ENCODE results near the gene PRKD2. TPM values are rescaled to one million over a fixed set of nuclear protein-coding genes. Genes with fewer than 3 reads are reported as not detected.
A peak's percentile ranks its signal among the peaks of the same experiment; 100 is the strongest.

PRKD2 gene
- total RNA-seq, 5 donors from 2014 or later (not counting 1 experiment from before 2014, with no cell fraction given), result 121 to 145 (median 138) TPM

- DNase-seq (no peak), ATAC-seq (replicated peaks in 1 of 4) (peak in 1 of 4 experiments; percentile 7)
- Histone ChIP-seq H3K36me3 (ENCODE audit: control insufficient read depth in 2 of 2, extremely low read depth in 1 of 2, insufficient read depth in 1 of 2, low read length in 1 of 2) (no peaks in the 10 kb centered on the region), H3K27ac (ENCODE audit: low read length) (no peak overlapping the region), H3K9me3 (peaks cover 3% of the 10 kb centered on the region), H3K4me3 (ENCODE audit: control insufficient read depth in 1 of 2, extremely low read depth in 1 of 2, low read length in 1 of 2) (peak overlapping the region in 1 of 2 donors; percentile 15), H3K27me3 (replicated peaks in 1 of 2; ENCODE audit: control insufficient read depth in 2 of 2, extremely low read depth in 1 of 2, insufficient read depth in 2 of 2, low read length in 1 of 2) (peaks cover 11 to 63% of the 10 kb centered on the region in 2 experiments), H3K4me1 (ENCODE audit: control insufficient read depth in 1 of 2, extremely low read depth in 1 of 2, insufficient read depth in 2 of 2, low read length in 2 of 2) (peaks cover 2 to 10% of the 10 kb centered on the region in 2 experiments)
- Mint-ChIP-seq H3K27ac (no peak overlapping the region), H3K4me3 (peak overlapping the region in 1 of 3 donors; percentile 56), H3K27me3 (peaks cover 21 to 49% of the 10 kb centered on the region in 2 donors), H3K9me3 (no peaks in the 10 kb centered on the region), H3K4me1 (peaks cover 6 to 13% (median 10%) of the 10 kb centered on the region in 3 donors), H3K36me3 (no peaks in the 10 kb centered on the region)
- POLR2A ChIA-PET, result no interaction called here
- CTCF ChIA-PET, result no interaction called here
- WGBS (ENCODE audit: insufficient coverage), result 29% methylated on average over 114 of the region's 144 CpGs
Observed at GRCh38 chr19:46648961-46649960, 67.7 kb downstream of the PRKD2 start.

GRCh38 chr19:46648060-46648960, 68.6 kb downstream of the PRKD2 start:
- Histone ChIP-seq H3K27ac (ENCODE audit: low read length) (no peak overlapping the region), H3K27me3 (replicated peaks in 1 of 2; ENCODE audit: control insufficient read depth in 2 of 2, extremely low read depth in 1 of 2, insufficient read depth in 2 of 2, low read length in 1 of 2) (peaks cover 11 to 56% of the 10 kb centered on the region in 2 experiments), H3K9me3 (peaks cover 3% of the 10 kb centered on the region), H3K4me1 (ENCODE audit: control insufficient read depth in 1 of 2, extremely low read depth in 1 of 2, insufficient read depth in 2 of 2, low read length in 2 of 2) (peaks cover 2 to 10% of the 10 kb centered on the region in 2 experiments), H3K36me3 (ENCODE audit: control insufficient read depth in 2 of 2, extremely low read depth in 1 of 2, insufficient read depth in 1 of 2, low read length in 1 of 2) (no peaks in the 10 kb centered on the region), H3K4me3 (ENCODE audit: control insufficient read depth in 1 of 2, extremely low read depth in 1 of 2, low read length in 1 of 2) (peak overlapping the region in 1 of 2 donors; percentile 15)
- WGBS (ENCODE audit: insufficient coverage), result 16% methylated on average over 59 of the region's 63 CpGs
- peaks cover 20 to 42% of the 10 kb centered on the region in 2 donors for H3K27me3 Mint-ChIP-seq
- peak in 1 of 35 experiments; percentile 40 for DNase-seq
- peak overlapping the region in 2 of 3 donors; percentile 32 to 60 for H3K4me3 Mint-ChIP-seq
- ChIA-PET POLR2A (no interaction called here), CTCF (no interaction called here)
- peaks cover 6 to 13% (median 10%) of the 10 kb centered on the region in 3 donors for H3K4me1 Mint-ChIP-seq
- H3K27ac Mint-ChIP-seq, result peak overlapping the region in 1 of 2 donors; percentile 52
- ATAC-seq (replicated peaks in 1 of 4), result peak; percentile 27 to 78 (median 42)
- H3K9me3 Mint-ChIP-seq, result no peaks in the 10 kb centered on the region
- no peaks in the 10 kb centered on the region for H3K36me3 Mint-ChIP-seq

GRCh38 chr19:46646402-46646801, 70.5 kb downstream of the PRKD2 start:
- peaks cover 17 to 39% of the 10 kb centered on the region in 2 donors for H3K27me3 Mint-ChIP-seq
- no peaks in the 10 kb centered on the region for H3K36me3 Mint-ChIP-seq
- no peak overlapping the region for H3K4me3 ChIP-seq (ENCODE audit: control insufficient read depth in 1 of 2, extremely low read depth in 1 of 2, low read length in 1 of 2)
- H3K4me1 Mint-ChIP-seq, result peaks cover 6 to 13% (median 10%) of the 10 kb centered on the region in 3 donors
- peaks cover 3% of the 10 kb centered on the region for H3K9me3 ChIP-seq
- H3K27ac ChIP-seq (ENCODE audit: low read length), result no peak overlapping the region
- H3K9me3 Mint-ChIP-seq, result no peaks in the 10 kb centered on the region
- no peak overlapping the region for H3K4me3 Mint-ChIP-seq
- DNase-seq, result no peak
- POLR2A ChIA-PET, result interaction anchor here in 1 of 2 donors (0.7 kb wide), 1 partner anchor 358 kb away, joined by 14 read pairs; no protein-coding TSS in a partner anchor
- CTCF ChIA-PET, result no interaction called here
- WGBS (ENCODE audit: insufficient coverage), result no CpG with 5 or more reads among the region's 3 CpGs
- peaks cover 11 to 51% of the 10 kb centered on the region in 2 experiments for H3K27me3 ChIP-seq (replicated peaks in 1 of 2; ENCODE audit: control insufficient read depth in 2 of 2, extremely low read depth in 1 of 2, insufficient read depth in 2 of 2, low read length in 1 of 2)
- no peak overlapping the region for H3K27ac Mint-ChIP-seq
- H3K36me3 ChIP-seq (ENCODE audit: control insufficient read depth in 2 of 2, extremely low read depth in 1 of 2, insufficient read depth in 1 of 2, low read length in 1 of 2), result no peaks in the 10 kb centered on the region
- peaks cover 2 to 10% of the 10 kb centered on the region in 2 experiments for H3K4me1 ChIP-seq (ENCODE audit: control insufficient read depth in 1 of 2, extremely low read depth in 1 of 2, insufficient read depth in 2 of 2, low read length in 2 of 2)
- no peak for ATAC-seq (replicated peaks in 1 of 4)

- peaks cover 12 to 28% of the 10 kb centered on the region in 2 donors for H3K27me3 Mint-ChIP-seq
- DNase-seq, result no peak
- Histone ChIP-seq H3K27ac (ENCODE audit: low read length) (no peak overlapping the region), H3K36me3 (ENCODE audit: control insufficient read depth in 2 of 2, extremely low read depth in 1 of 2, insufficient read depth in 1 of 2, low read length in 1 of 2) (no peaks in the 10 kb centered on the region), H3K27me3 (replicated peaks in 1 of 2; ENCODE audit: control insufficient read depth in 2 of 2, extremely low read depth in 1 of 2, insufficient read depth in 2 of 2, low read length in 1 of 2) (peaks cover 8 to 54% of the 10 kb centered on the region in 2 experiments), H3K9me3 (peaks cover 3% of the 10 kb centered on the region), H3K4me1 (ENCODE audit: control insufficient read depth in 1 of 2, extremely low read depth in 1 of 2, insufficient read depth in 2 of 2, low read length in 2 of 2) (peaks cover 2 to 14% of the 10 kb centered on the region in 2 experiments), H3K4me3 (ENCODE audit: control insufficient read depth in 1 of 2, extremely low read depth in 1 of 2, low read length in 1 of 2) (no peak overlapping the region)
- ChIA-PET POLR2A (interaction anchor here in 1 of 2 donors (0.6 kb wide), 1 partner anchor 111 kb away, joined by 3 read pairs; no protein-coding TSS in a partner anchor), CTCF (interaction anchor here in 1 of 2 donors (1.4 kb wide), 1 partner anchor 12 kb away, joined by 5 read pairs; no protein-coding TSS in a partner anchor)
- peaks cover 7 to 13% (median 10%) of the 10 kb centered on the region in 3 donors for H3K4me1 Mint-ChIP-seq
- no peak overlapping the region for H3K27ac Mint-ChIP-seq
- no peaks in the 10 kb centered on the region for H3K9me3 Mint-ChIP-seq
- no peak overlapping the region for H3K4me3 Mint-ChIP-seq
- ATAC-seq (replicated peaks in 1 of 4), result no peak
- H3K36me3 Mint-ChIP-seq, result no peaks in the 10 kb centered on the region
- WGBS (ENCODE audit: insufficient coverage), result no CpG with 5 or more reads among the region's 3 CpGs
Observed at GRCh38 chr19:46644720-46645119, 72.2 kb downstream of the PRKD2 start.

GRCh38 chr19:46640656-46641055, 76.3 kb downstream of the PRKD2 start:
- Histone ChIP-seq H3K9me3 (no peaks in the 10 kb centered on the region), H3K27ac (ENCODE audit: low read length) (no peak overlapping the region), H3K36me3 (ENCODE audit: control insufficient read depth in 2 of 2, extremely low read depth in 1 of 2, insufficient read depth in 1 of 2, low read length in 1 of 2) (no peaks in the 10 kb centered on the region), H3K4me1 (ENCODE audit: control insufficient read depth in 1 of 2, extremely low read depth in 1 of 2, insufficient read depth in 2 of 2, low read length in 2 of 2) (peaks cover 19 to 34% of the 10 kb centered on the region in 2 experiments), H3K27me3 (replicated peaks in 1 of 2; ENCODE audit: control insufficient read depth in 2 of 2, extremely low read depth in 1 of 2, insufficient read depth in 2 of 2, low read length in 1 of 2) (peaks cover 0 to 48% of the 10 kb centered on the region in 2 experiments), H3K4me3 (ENCODE audit: control insufficient read depth in 1 of 2, extremely low read depth in 1 of 2, low read length in 1 of 2) (no peak overlapping the region)
- POLR2A ChIA-PET, result no interaction called here
- no peaks in the 10 kb centered on the region for H3K36me3 Mint-ChIP-seq
- peak overlapping the region; percentile 22 to 50 for H3K27ac Mint-ChIP-seq
- ATAC-seq (replicated peaks in 1 of 4) (no peak), DNase-seq (no peak)
- H3K27me3 Mint-ChIP-seq, result peaks cover 4 to 13% of the 10 kb centered on the region in 2 donors
- H3K4me3 Mint-ChIP-seq, result peak overlapping the region in 2 of 3 donors; percentile 14 to 47
- peaks cover 0 to 10% (median 4%) of the 10 kb centered on the region in 3 donors for H3K4me1 Mint-ChIP-seq
- 79% methylated on average over 2 of the region's 2 CpGs for WGBS (ENCODE audit: insufficient coverage)
- H3K9me3 Mint-ChIP-seq, result no peaks in the 10 kb centered on the region
- CTCF ChIA-PET, result interaction anchor here in 1 of 2 donors (0.8 kb wide), 1 partner anchor 27 kb away, joined by 3 read pairs; no protein-coding TSS in a partner anchor

Measured in T-cell (primary cell).